BJ (cell line): ENCODE data around the gene LRP5. TPM values are rescaled to one million over a fixed set of nuclear protein-coding genes. Genes with fewer than 3 reads are reported as not detected.

Experiments used
- CTCF ChIA-PET: fragments of 350-600 bp; formaldehyde crosslinking; extraction: SDS; loops from one replicate; lab custom pipeline; 2021; ENCODE audit warnings: antibody characterized with exemption, inconsistent platforms; lab: Yijun Ruan, JAX
- POLR2A ChIA-PET: fragments of 300-600 bp; sonication (Branson Sonifier 250); formaldehyde crosslinking; extraction: SDS; loops from one replicate; lab custom pipeline; 2021; ENCODE audit warnings: antibody characterized with exemption; lab: Charles Lee
- DNase-seq: peaks from one replicate; pipeline ENCODE4 v3.0.0-alpha.2; 2011; ENCODE audit warnings: low read depth
- H3K27me3 ChIP-seq: 2 replicates; pipeline ENCODE4 v1.6.0; 2011; ENCODE audit warnings: low read length; ENCODE audit not compliant: control insufficient read depth, insufficient read depth
- H3K36me3 ChIP-seq: 2 replicates; pipeline ENCODE4 v1.5.1; 2011; ENCODE audit warnings: low read length; ENCODE audit not compliant: control insufficient read depth, insufficient read depth
- H3K4me3 ChIP-seq: 2 replicates; pipeline ENCODE4 v1.5.1; 2011; ENCODE audit warnings: low read depth, mild to moderate bottlenecking, control low read depth, low read length
- polyA plus RNA-seq: library from polyadenylated mRNA; depleted of rRNA; stranded (reverse); fragments of >200 nt; gene quantifications from 2 replicates; pipeline ENCODE4 v1.2.3, GENCODE V29; 2011
- TF ChIP-seq, protein P1 (sequence below): IDR thresholded peaks from 2 replicates; pipeline ENCODE4 v1.5.1; 2011; ENCODE audit warnings: low read depth, mild to moderate bottlenecking, control low read depth, inconsistent platforms, low read length, moderate library complexity; ENCODE audit not compliant: insufficient read depth

Gene LRP5
- polyA plus RNA-seq, 1 experiment = 11.5 TPM

DNA sequence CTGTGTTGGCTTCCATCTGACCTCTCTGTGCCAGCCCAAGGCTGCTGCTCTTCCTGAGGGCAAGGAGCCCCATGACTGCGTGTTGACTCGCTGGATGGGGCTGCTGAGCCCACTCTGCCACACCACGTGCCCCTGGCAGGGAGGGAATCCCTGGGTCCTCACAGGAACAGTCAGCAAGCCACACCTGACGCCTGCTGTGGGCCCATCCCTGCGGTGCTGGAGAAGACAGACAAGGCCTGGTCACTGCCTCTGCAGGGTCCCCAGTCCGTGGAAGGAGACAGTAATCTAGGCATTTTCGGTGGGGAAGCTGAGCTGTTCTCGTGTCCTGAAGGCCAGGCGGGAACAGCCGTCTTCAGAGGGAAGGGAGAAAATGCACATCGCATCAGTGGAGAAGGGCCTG is 137.6 kb downstream of the LRP5 start:
- H3K4me3 ChIP-seq = no peak overlapping the region
- TF ChIP-seq, protein P1, sequence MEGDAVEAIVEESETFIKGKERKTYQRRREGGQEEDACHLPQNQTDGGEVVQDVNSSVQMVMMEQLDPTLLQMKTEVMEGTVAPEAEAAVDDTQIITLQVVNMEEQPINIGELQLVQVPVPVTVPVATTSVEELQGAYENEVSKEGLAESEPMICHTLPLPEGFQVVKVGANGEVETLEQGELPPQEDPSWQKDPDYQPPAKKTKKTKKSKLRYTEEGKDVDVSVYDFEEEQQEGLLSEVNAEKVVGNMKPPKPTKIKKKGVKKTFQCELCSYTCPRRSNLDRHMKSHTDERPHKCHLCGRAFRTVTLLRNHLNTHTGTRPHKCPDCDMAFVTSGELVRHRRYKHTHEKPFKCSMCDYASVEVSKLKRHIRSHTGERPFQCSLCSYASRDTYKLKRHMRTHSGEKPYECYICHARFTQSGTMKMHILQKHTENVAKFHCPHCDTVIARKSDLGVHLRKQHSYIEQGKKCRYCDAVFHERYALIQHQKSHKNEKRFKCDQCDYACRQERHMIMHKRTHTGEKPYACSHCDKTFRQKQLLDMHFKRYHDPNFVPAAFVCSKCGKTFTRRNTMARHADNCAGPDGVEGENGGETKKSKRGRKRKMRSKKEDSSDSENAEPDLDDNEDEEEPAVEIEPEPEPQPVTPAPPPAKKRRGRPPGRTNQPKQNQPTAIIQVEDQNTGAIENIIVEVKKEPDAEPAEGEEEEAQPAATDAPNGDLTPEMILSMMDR = no peak
- POLR2A ChIA-PET = no interaction called here
- DNase-seq = no peak
- peaks cover 5% of the 10 kb centered on the region; the same call in 1 of the 2 replicates for H3K36me3 ChIP-seq
- CTCF ChIA-PET = interaction anchor here (0.6 to 1.2 kb wide), 2 partner anchors 193 to 1549 kb away, joined by 3 read pairs; no protein-coding TSS in a partner anchor
- H3K27me3 ChIP-seq = no peaks in the 10 kb centered on the region

DNA sequence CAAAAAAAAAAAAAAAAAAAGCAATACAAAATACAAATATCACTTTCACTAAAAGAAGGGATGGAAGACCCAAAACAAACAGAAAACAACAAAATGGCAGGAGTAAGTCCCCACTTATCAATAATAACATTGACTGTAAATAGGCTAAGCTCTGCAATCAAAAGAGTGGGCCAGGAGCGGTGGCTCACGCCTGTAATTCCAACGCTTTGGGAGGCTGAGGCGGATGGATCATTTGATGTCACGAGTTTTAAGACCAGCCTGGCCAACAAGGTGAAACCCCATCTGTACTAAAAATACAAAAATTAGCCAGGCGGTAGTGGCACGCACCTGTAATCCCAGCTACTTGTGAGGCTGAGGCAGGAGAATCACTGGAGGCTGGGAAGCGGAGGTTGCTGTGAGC is 138.3 kb downstream of the LRP5 start:
- ChIA-PET POLR2A (no interaction called here), CTCF (interaction anchor here (0.6 to 1.2 kb wide), 2 partner anchors 193 to 1550 kb away, joined by 3 read pairs; no protein-coding TSS in a partner anchor)
- TF ChIP-seq, protein P1 = no peak
- Histone ChIP-seq H3K36me3 (peaks cover 5% of the 10 kb centered on the region; the same call in 1 of the 2 replicates), H3K27me3 (no peaks in the 10 kb centered on the region), H3K4me3 (no peak overlapping the region)
- DNase-seq = no peak

DNA sequence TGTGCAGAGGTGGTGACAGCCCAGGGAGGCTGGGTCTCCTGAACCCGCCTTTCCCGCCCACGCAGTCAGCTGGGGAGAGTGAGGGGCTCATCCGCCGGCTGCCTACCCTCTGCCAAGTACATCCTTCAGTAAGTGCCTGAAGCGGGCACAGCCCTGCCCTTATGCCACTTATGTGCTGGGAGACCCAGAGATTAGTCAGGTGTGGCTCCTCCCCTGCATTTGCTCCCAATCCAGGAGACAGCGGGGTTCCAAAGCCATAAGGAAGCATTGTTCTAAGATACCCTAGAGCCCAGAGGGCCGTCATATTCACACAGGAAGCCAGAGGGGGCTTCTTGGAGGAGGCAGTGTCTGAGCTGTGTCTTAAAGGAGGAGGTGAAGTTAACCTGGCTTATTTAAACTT is 142.4 kb downstream of the LRP5 start:
- TF ChIP-seq, protein P1 = no peak
- no peak overlapping the region for H3K4me3 ChIP-seq
- CTCF ChIA-PET = interaction anchor here (1.2 kb wide), 1 partner anchor 197 kb away, joined by 4 read pairs; no protein-coding TSS in a partner anchor
- no peaks in the 10 kb centered on the region for H3K36me3 ChIP-seq
- no peak for DNase-seq
- H3K27me3 ChIP-seq = no peaks in the 10 kb centered on the region
- POLR2A ChIA-PET = no interaction called here

DNA sequence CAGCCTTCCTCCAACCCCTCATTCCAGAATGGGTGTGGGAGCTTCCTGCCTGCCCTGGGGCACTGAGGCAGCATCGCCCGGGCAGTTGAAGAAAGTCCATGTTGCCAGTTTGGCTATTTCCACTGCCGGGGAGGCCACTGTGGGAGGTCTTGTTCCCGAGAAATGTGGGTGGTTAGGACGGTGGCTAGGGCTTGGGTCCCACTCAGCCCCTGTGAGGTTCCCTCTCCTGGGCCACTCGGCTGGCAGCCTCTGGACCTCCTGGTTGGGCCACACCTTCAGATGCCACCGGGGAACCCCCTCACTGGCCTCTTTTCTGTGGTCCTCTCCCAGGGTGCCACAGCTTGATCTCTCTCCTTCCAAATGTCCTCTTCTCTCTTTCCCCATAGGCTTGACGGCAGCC is 143.1 kb downstream of the LRP5 start:
- H3K27me3 ChIP-seq = no peaks in the 10 kb centered on the region
- no peak for DNase-seq
- POLR2A ChIA-PET = interaction anchor here (0.6 kb wide), 1 partner anchor 42 kb away, joined by 3 read pairs; no protein-coding TSS in a partner anchor
- CTCF ChIA-PET = interaction anchor here (1.2 to 1.4 kb wide), 2 partner anchors 7 to 198 kb away, joined by 4 to 5 read pairs; no protein-coding TSS in a partner anchor
- TF ChIP-seq, protein P1 = no peak
- no peak overlapping the region for H3K4me3 ChIP-seq
- no peaks in the 10 kb centered on the region for H3K36me3 ChIP-seq

DNA sequence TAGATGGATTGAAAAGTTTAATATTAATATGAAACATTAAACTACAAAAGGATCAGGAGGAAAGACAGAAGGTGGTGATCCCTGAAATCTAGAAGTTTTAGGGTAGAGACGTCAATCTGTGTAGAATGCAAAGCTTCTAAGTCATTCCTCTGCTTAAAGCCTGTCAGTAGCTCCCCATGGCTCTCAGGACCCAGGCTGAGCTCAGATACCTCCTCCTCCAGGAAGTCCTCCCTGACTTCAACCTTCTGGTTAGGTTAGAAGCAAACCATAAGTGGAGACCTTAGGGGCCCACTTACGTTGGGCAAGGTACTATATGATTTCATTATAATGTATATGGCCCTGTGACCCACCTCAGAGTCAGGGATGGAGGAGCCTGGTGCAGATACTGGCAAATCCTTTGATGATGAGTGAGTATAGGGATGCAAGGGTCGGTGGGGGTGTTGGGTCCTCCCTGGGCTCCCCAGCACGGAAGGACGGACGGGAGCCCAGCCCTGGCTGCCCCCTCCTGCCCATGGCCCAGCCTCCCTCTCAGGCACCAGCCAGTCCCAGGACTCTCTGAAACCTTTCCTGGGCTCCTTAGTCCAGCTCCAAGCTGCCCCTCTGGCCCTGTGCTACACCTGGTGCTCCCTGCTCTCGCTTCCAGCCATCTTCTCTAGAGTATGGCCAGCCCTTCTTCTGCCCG is 145.0 kb downstream of the LRP5 start:
- TF ChIP-seq, protein P1 = no peak
- Histone ChIP-seq H3K36me3 (no peaks in the 10 kb centered on the region), H3K4me3 (no peak overlapping the region), H3K27me3 (no peaks in the 10 kb centered on the region)
- ChIA-PET CTCF (interaction anchor here (0.6 kb wide), 1 partner anchor 201 kb away, joined by 3 read pairs; no protein-coding TSS in a partner anchor), POLR2A (no interaction called here)
- DNase-seq = no peak
